ENCODE measurements around the gene DGKQ. TPM values are rescaled to one million over a fixed set of nuclear protein-coding genes. Genes with fewer than 3 reads are reported as not detected.

Gene DGKQ
- polyA plus RNA-seq, 1 of the 3 experiments (the other 2 are of a cell fraction): 10.9 TPM

GRCh38 chr4:970854-971520, 2.4 kb downstream of the DGKQ start:
- H3K27me3 ChIP-seq (ENCODE audit: insufficient read depth): no peaks in the 10 kb centered on the region
- H3K9me2 ChIP-seq: no peaks in the 10 kb centered on the region
- H3K36me3 ChIP-seq (replicated peaks in 1 of 2; ENCODE audit: control insufficient read depth in 1 of 2, insufficient read depth in 2 of 2, low read length in 1 of 2): peaks cover 0 to 8% of the 10 kb centered on the region in 2 experiments
- no peak overlapping the region for H2AFZ ChIP-seq (ENCODE audit: low read depth)
- H3K4me3 ChIP-seq (ENCODE audit: low read depth in 2 of 2, low read length in 1 of 2): no peak overlapping the region
- H3K27ac ChIP-seq (ENCODE audit: low read depth in 2 of 2, low read length in 1 of 2): no peak overlapping the region
- H3K9ac ChIP-seq: no peak overlapping the region
- no peaks in the 10 kb centered on the region for H3F3A ChIP-seq (replicated peaks; ENCODE audit: insufficient read depth)
- no peak for DNase-seq
- peaks cover 7 to 18% of the 10 kb centered on the region in 2 experiments; a peak in 1 of 4 replicates for H3K4me1 ChIP-seq (ENCODE audit: control insufficient read depth in 1 of 2, insufficient read depth in 2 of 2, low read depth in 1 of 2, low read length in 1 of 2)
- ChIA-PET CTCF (interaction anchor here (0.7 to 1.6 kb wide), 2 partner anchors 28 to 40 kb away, joined by 3 read pairs; no protein-coding TSS in a partner anchor), POLR2A (no interaction called here)
- H3K9me3 ChIP-seq: no peaks in the 10 kb centered on the region
- H4K20me1 ChIP-seq (ENCODE audit: insufficient read depth): peaks cover 18% of the 10 kb centered on the region
- WGBS (ENCODE audit: low lambda C conversion rate): 96% methylated on average over 14 of the region's 17 CpGs
- TF ChIP-seq FOXJ3 (CRISPR knock-in tag; IDR thresholded peaks at IDR 0.05) (no peak), IRF3 (IDR thresholded peaks at IDR 0.05; ENCODE audit: low read depth, low read length) (no peak), MXI1 (IDR thresholded peaks at IDR 0.05; ENCODE audit: low read depth, low read length) (no peak), CHD2 (IDR thresholded peaks at IDR 0.05; ENCODE audit: low read length, partially characterized antibody) (no peak), GABPA (IDR thresholded peaks at IDR 0.05; ENCODE audit: low read depth) (no peak), ELF1 (IDR thresholded peaks at IDR 0.05) (no peak), JUND (IDR thresholded peaks at IDR 0.05) (no peak), RFX5 (IDR thresholded peaks at IDR 0.05; ENCODE audit: low read length) (no peak), GATA2 (CRISPR knock-in tag; IDR thresholded peaks at IDR 0.05) (no peak), NFIC (IDR thresholded peaks at IDR 0.05; ENCODE audit: borderline replicate concordance) (no peak), YY1 (IDR thresholded peaks at IDR 0.05; ENCODE audit: low read depth) (no peak), TCF12 (IDR thresholded peaks at IDR 0.05) (no peak), TEAD4 (IDR thresholded peaks at IDR 0.05; ENCODE audit: borderline replicate concordance, insufficient read depth) (no peak), TAF1 (IDR thresholded peaks at IDR 0.05; ENCODE audit: borderline replicate concordance, low read depth, low read length) (no peak), SMC3 (IDR thresholded peaks at IDR 0.05; ENCODE audit: low read depth, low read length) (no peak), RAD21 (IDR thresholded peaks at IDR 0.05; ENCODE audit: low read length) (no peak)
- TF ChIP-seq, protein P1, sequence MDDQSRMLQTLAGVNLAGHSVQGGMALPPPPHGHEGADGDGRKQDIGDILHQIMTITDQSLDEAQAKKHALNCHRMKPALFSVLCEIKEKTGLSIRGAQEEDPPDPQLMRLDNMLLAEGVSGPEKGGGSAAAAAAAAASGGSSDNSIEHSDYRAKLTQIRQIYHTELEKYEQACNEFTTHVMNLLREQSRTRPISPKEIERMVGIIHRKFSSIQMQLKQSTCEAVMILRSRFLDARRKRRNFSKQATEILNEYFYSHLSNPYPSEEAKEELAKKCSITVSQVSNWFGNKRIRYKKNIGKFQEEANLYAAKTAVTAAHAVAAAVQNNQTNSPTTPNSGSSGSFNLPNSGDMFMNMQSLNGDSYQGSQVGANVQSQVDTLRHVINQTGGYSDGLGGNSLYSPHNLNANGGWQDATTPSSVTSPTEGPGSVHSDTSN (IDR thresholded peaks at IDR 0.05): no peak
- TF ChIP-seq, protein P2, sequence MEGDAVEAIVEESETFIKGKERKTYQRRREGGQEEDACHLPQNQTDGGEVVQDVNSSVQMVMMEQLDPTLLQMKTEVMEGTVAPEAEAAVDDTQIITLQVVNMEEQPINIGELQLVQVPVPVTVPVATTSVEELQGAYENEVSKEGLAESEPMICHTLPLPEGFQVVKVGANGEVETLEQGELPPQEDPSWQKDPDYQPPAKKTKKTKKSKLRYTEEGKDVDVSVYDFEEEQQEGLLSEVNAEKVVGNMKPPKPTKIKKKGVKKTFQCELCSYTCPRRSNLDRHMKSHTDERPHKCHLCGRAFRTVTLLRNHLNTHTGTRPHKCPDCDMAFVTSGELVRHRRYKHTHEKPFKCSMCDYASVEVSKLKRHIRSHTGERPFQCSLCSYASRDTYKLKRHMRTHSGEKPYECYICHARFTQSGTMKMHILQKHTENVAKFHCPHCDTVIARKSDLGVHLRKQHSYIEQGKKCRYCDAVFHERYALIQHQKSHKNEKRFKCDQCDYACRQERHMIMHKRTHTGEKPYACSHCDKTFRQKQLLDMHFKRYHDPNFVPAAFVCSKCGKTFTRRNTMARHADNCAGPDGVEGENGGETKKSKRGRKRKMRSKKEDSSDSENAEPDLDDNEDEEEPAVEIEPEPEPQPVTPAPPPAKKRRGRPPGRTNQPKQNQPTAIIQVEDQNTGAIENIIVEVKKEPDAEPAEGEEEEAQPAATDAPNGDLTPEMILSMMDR (IDR thresholded peaks at IDR 0.05): no peak
- H3K4me2 ChIP-seq: no peak overlapping the region
- H3K79me2 ChIP-seq (ENCODE audit: insufficient read depth): peaks cover 18% of the 10 kb centered on the region; the same call in 1 of the 2 replicates
